ENCODE measurements around the gene MAPRE2.
"Not testable (repeated sequence)": the region's sequence is repeated elsewhere in the genome, so short reads cannot be mapped to it uniquely, and the experiment has no call there.

Gene MAPRE2

GRCh38 chr18:35167332-35167731 is 126.1 kb downstream of the MAPRE2 start:
- Histone ChIP-seq H3K4me1 (ENCODE audit: control insufficient read depth, insufficient read depth, low read length, unreplicated experiment) (no peaks in the 10 kb centered on the region), H3K79me2 (ENCODE audit: control insufficient read depth, insufficient read depth, low read length, unreplicated experiment) (no peaks in the 10 kb centered on the region), H2AFZ (ENCODE audit: low read length, unreplicated experiment) (no peak overlapping the region), H3K27me3 (ENCODE audit: insufficient read depth, low read length) (peaks cover 28% of the 10 kb centered on the region), H3K4me3 (ENCODE audit: low read depth, low read length) (no peak overlapping the region), H3K36me3 (ENCODE audit: insufficient read depth, low read length) (no peaks in the 10 kb centered on the region), H3K27ac (ENCODE audit: low read depth, low read length) (no peak overlapping the region)

- Histone ChIP-seq H3K79me2 (ENCODE audit: control insufficient read depth, insufficient read depth, low read length, unreplicated experiment) (no peaks in the 10 kb centered on the region), H3K4me3 (ENCODE audit: low read depth, low read length) (no peak overlapping the region), H3K27me3 (ENCODE audit: insufficient read depth, low read length) (peaks cover 24% of the 10 kb centered on the region), H3K4me1 (ENCODE audit: control insufficient read depth, insufficient read depth, low read length, unreplicated experiment) (no peaks in the 10 kb centered on the region), H3K27ac (ENCODE audit: low read depth, low read length) (no peak overlapping the region), H2AFZ (ENCODE audit: low read length, unreplicated experiment) (no peak overlapping the region), H3K36me3 (ENCODE audit: insufficient read depth, low read length) (no peaks in the 10 kb centered on the region)
Observed at GRCh38 chr18:35167857-35168256, 126.6 kb downstream of the MAPRE2 start.

- H3K79me2 ChIP-seq (ENCODE audit: control insufficient read depth, insufficient read depth, low read length, unreplicated experiment); H3K27me3 ChIP-seq (ENCODE audit: insufficient read depth, low read length); H2AFZ ChIP-seq (ENCODE audit: low read length, unreplicated experiment); H3K4me3 ChIP-seq (ENCODE audit: low read depth, low read length); H3K27ac ChIP-seq (ENCODE audit: low read depth, low read length); H3K4me1 ChIP-seq (ENCODE audit: control insufficient read depth, insufficient read depth, low read length, unreplicated experiment); H3K36me3 ChIP-seq (ENCODE audit: insufficient read depth, low read length): not testable (repeated sequence)
Observed at GRCh38 chr18:35170323-35170722, 129.1 kb downstream of the MAPRE2 start.

GRCh38 chr18:35171315-35171987 is 130.2 kb downstream of the MAPRE2 start:
- Histone ChIP-seq H3K4me1 (ENCODE audit: control insufficient read depth, insufficient read depth, low read length, unreplicated experiment) (no peaks in the 10 kb centered on the region), H3K27ac (ENCODE audit: low read depth, low read length) (no peak overlapping the region)

GRCh38 chr18:35172009-35172408 is 130.8 kb downstream of the MAPRE2 start:
- no peaks in the 10 kb centered on the region for H3K79me2 ChIP-seq (ENCODE audit: control insufficient read depth, insufficient read depth, low read length, unreplicated experiment)
- peaks cover 7% of the 10 kb centered on the region for H3K27me3 ChIP-seq (ENCODE audit: insufficient read depth, low read length)
- no peaks in the 10 kb centered on the region for H3K36me3 ChIP-seq (ENCODE audit: insufficient read depth, low read length)
- no peaks in the 10 kb centered on the region for H3K4me1 ChIP-seq (ENCODE audit: control insufficient read depth, insufficient read depth, low read length, unreplicated experiment)
- H3K4me3 ChIP-seq (ENCODE audit: low read depth, low read length): no peak overlapping the region
- no peak overlapping the region for H3K27ac ChIP-seq (ENCODE audit: low read depth, low read length)
- H2AFZ ChIP-seq (ENCODE audit: low read length, unreplicated experiment): no peak overlapping the region

More at GRCh38 chr18:35171315-35171987, 130.2 kb downstream of the MAPRE2 start:
- Histone ChIP-seq H3K27me3 (ENCODE audit: insufficient read depth, low read length) (peaks cover 9% of the 10 kb centered on the region), H3K4me3 (ENCODE audit: low read depth, low read length) (no peak overlapping the region), H3K79me2 (ENCODE audit: control insufficient read depth, insufficient read depth, low read length, unreplicated experiment) (no peaks in the 10 kb centered on the region), H2AFZ (ENCODE audit: low read length, unreplicated experiment) (no peak overlapping the region), H3K36me3 (ENCODE audit: insufficient read depth, low read length) (no peaks in the 10 kb centered on the region)

- H3K4me3 ChIP-seq (ENCODE audit: low read depth, low read length): no peak overlapping the region
- H2AFZ ChIP-seq (ENCODE audit: low read length, unreplicated experiment): no peak overlapping the region
- H3K4me1 ChIP-seq (ENCODE audit: control insufficient read depth, insufficient read depth, low read length, unreplicated experiment): no peaks in the 10 kb centered on the region
- peaks cover 2% of the 10 kb centered on the region for H3K27me3 ChIP-seq (ENCODE audit: insufficient read depth, low read length)
- no peak overlapping the region for H3K27ac ChIP-seq (ENCODE audit: low read depth, low read length)
- H3K79me2 ChIP-seq (ENCODE audit: control insufficient read depth, insufficient read depth, low read length, unreplicated experiment): no peaks in the 10 kb centered on the region
- H3K36me3 ChIP-seq (ENCODE audit: insufficient read depth, low read length): no peaks in the 10 kb centered on the region
Observed at GRCh38 chr18:35172451-35173035, 131.3 kb downstream of the MAPRE2 start.

GRCh38 chr18:35174093-35174731 is 133.0 kb downstream of the MAPRE2 start:
- Histone ChIP-seq H2AFZ (ENCODE audit: low read length, unreplicated experiment) (no peak overlapping the region), H3K4me3 (ENCODE audit: low read depth, low read length) (no peak overlapping the region), H3K27me3 (ENCODE audit: insufficient read depth, low read length) (peaks cover 2% of the 10 kb centered on the region; the same call in 1 of the 2 replicates), H3K36me3 (ENCODE audit: insufficient read depth, low read length) (no peaks in the 10 kb centered on the region), H3K27ac (ENCODE audit: low read depth, low read length) (no peak overlapping the region), H3K4me1 (ENCODE audit: control insufficient read depth, insufficient read depth, low read length, unreplicated experiment) (no peaks in the 10 kb centered on the region), H3K79me2 (ENCODE audit: control insufficient read depth, insufficient read depth, low read length, unreplicated experiment) (no peaks in the 10 kb centered on the region)

- Histone ChIP-seq H3K27me3 (ENCODE audit: insufficient read depth, low read length) (peaks cover 2% of the 10 kb centered on the region; the same call in 1 of the 2 replicates), H3K4me3 (ENCODE audit: low read depth, low read length) (no peak overlapping the region), H3K4me1 (ENCODE audit: control insufficient read depth, insufficient read depth, low read length, unreplicated experiment) (no peaks in the 10 kb centered on the region), H3K36me3 (ENCODE audit: insufficient read depth, low read length) (no peaks in the 10 kb centered on the region), H2AFZ (ENCODE audit: low read length, unreplicated experiment) (no peak overlapping the region), H3K27ac (ENCODE audit: low read depth, low read length) (no peak overlapping the region), H3K79me2 (ENCODE audit: control insufficient read depth, insufficient read depth, low read length, unreplicated experiment) (no peaks in the 10 kb centered on the region)
Observed at GRCh38 chr18:35174745-35175144, 133.5 kb downstream of the MAPRE2 start.

GRCh38 chr18:35176925-35177324 is 135.7 kb downstream of the MAPRE2 start:
- no peak overlapping the region for H2AFZ ChIP-seq (ENCODE audit: low read length, unreplicated experiment)
- H3K27me3 ChIP-seq (ENCODE audit: insufficient read depth, low read length): peaks cover 2% of the 10 kb centered on the region; the same call in 1 of the 2 replicates
- no peaks in the 10 kb centered on the region for H3K36me3 ChIP-seq (ENCODE audit: insufficient read depth, low read length)
- H3K79me2 ChIP-seq (ENCODE audit: control insufficient read depth, insufficient read depth, low read length, unreplicated experiment): no peaks in the 10 kb centered on the region
- H3K27ac ChIP-seq (ENCODE audit: low read depth, low read length): no peak overlapping the region
- H3K4me1 ChIP-seq (ENCODE audit: control insufficient read depth, insufficient read depth, low read length, unreplicated experiment): no peaks in the 10 kb centered on the region
- H3K4me3 ChIP-seq (ENCODE audit: low read depth, low read length): no peak overlapping the region

GRCh38 chr18:35178260-35178659 is 137.0 kb downstream of the MAPRE2 start:
- Histone ChIP-seq H2AFZ (ENCODE audit: low read length, unreplicated experiment) (no peak overlapping the region), H3K4me1 (ENCODE audit: control insufficient read depth, insufficient read depth, low read length, unreplicated experiment) (no peaks in the 10 kb centered on the region), H3K36me3 (ENCODE audit: insufficient read depth, low read length) (no peaks in the 10 kb centered on the region), H3K27me3 (ENCODE audit: insufficient read depth, low read length) (no peaks in the 10 kb centered on the region; the same call in 1 of the 2 replicates), H3K4me3 (ENCODE audit: low read depth, low read length) (no peak overlapping the region), H3K79me2 (ENCODE audit: control insufficient read depth, insufficient read depth, low read length, unreplicated experiment) (no peaks in the 10 kb centered on the region), H3K27ac (ENCODE audit: low read depth, low read length) (no peak overlapping the region)

- Histone ChIP-seq H3K36me3 (ENCODE audit: insufficient read depth, low read length) (no peaks in the 10 kb centered on the region), H3K79me2 (ENCODE audit: control insufficient read depth, insufficient read depth, low read length, unreplicated experiment) (no peaks in the 10 kb centered on the region), H3K27me3 (ENCODE audit: insufficient read depth, low read length) (no peaks in the 10 kb centered on the region; the same call in 1 of the 2 replicates), H3K4me3 (ENCODE audit: low read depth, low read length) (no peak overlapping the region), H2AFZ (ENCODE audit: low read length, unreplicated experiment) (no peak overlapping the region), H3K27ac (ENCODE audit: low read depth, low read length) (no peak overlapping the region), H3K4me1 (ENCODE audit: control insufficient read depth, insufficient read depth, low read length, unreplicated experiment) (no peaks in the 10 kb centered on the region)
Observed at GRCh38 chr18:35179906-35180305, 138.7 kb downstream of the MAPRE2 start.
